HL-60/S4 treated with retinoic acid at 250 ng/mL for 4 days and 3 days (cell line): ENCODE data around the gene APOC1.
"Not testable (repeated sequence)": the region's sequence is repeated elsewhere in the genome, so short reads cannot be mapped to it uniquely, and the experiment has no call there.

ENCODE experiments used
- in situ Hi-C: fragments of 300-500 bp; cut with MboI; formaldehyde crosslinking; loops from 2 replicates; pipeline ENCODE4 v1.7.0; 2022; ENCODE audit warnings: low sequenced_read_pairs

APOC1 gene

GRCh38 chr19:44914433-44915206 lies at the start of gene APOC1:
APOC1 (plus strand) TSS chr19:44914608; CDS start chr19:44914892, 284 bp downstream.
- in situ Hi-C loops = loop anchor here (5.0 kb wide), 1 partner anchor 33 kb away; the partner anchor contains the start of gene APOC2

GRCh38 chr19:44865196-44865767 lies 49.1 kb upstream of the APOC1 start:
- in situ Hi-C loops = no loop called here

DNA sequence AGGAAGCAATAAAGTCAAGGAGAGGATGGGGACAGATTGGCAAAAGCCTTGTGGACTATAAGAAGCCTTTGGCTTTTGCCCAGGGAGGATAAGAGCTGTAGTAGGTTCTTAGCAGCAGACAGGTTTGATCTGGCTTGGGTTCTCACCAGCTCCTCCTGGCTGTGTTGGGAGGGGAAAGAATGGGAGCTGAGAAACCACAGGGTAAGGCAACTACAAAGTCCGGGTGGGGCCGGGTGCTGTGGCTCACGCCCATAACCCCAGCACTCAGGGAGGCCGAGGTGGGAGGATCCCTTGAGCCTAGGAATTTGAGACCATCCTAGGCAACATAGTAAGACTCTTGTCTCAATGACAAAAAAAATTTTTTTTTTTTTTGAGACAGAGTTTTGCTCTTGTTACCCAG lies 47.7 kb upstream of the APOC1 start:
- in situ Hi-C loops = no loop called here

DNA sequence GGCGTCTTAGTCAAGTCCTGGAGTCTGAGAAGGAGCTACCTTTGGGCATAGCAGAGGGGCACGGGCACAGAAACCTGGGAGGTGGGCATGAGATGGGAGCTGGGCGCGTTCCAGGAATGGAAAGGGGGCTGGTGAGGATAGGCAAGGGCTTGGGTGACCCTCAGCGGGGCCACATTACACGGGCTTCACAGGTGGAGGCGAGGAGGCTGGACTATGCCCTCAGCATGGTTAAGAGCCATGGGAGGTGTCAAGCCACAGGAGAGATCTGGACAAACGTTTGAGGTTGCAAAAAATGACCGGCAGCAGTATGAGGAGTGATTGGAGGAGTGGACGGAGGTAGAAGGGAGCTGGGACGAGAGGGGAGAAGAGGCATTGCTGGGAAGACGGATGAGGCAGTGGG lies 46.8 kb upstream of the APOC1 start:
- in situ Hi-C loops = no loop called here

DNA sequence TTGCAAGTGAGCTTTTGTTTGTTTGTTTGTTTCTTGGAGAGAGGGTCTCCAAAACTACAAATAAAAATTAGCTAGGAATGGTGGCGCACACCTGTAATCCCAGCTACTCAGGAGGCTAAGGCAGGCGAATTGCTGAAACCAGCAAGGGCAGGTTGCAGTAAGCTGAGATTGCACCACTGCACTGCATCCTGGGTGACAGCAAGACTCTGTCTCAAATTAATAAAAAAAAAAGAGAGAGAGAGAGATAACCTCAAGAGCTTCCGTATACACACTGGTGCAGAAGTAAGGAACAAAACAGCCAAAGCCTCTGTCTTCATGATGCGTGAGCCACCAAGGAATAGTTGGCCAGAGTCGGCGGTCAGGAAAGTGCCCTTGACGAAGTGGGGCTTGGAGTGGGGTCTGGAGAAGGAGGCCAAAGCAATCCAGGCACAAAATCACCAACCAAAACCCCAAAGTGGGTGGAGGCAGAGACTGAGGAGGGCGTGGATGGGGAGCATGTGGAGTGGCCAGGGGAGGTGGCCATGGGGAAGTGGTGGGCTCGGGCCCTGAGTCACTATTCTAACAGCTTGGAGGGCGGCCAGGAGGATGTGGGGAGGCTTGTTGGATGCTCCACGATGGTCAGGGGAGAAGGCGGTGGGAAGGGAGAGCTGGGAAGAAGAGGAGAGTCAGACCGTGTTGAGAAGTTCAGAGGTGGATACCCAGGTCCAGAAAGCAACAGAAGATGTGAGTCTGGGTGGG lies 44.5 kb upstream of the APOC1 start:
- in situ Hi-C loops = no loop called here

DNA sequence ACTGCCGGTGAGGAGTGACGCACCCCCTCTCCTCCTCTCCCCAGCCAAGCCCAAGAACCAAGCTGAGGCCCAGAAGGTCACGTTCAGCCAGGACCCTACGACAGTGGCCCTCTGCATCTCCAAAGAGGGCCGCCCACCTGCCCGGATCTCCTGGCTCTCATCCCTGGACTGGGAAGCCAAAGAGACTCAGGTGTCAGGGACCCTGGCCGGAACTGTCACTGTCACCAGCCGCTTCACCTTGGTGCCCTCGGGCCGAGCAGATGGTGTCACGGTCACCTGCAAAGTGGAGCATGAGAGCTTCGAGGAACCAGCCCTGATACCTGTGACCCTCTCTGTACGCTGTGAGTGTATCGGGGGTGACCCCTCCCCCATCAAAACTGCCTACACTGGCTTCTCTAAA lies 42.6 kb upstream of the APOC1 start:
- in situ Hi-C loops = no loop called here

- in situ Hi-C loops = no loop called here
Observed at GRCh38 chr19:44872661-44873060, 41.7 kb upstream of the APOC1 start.

DNA sequence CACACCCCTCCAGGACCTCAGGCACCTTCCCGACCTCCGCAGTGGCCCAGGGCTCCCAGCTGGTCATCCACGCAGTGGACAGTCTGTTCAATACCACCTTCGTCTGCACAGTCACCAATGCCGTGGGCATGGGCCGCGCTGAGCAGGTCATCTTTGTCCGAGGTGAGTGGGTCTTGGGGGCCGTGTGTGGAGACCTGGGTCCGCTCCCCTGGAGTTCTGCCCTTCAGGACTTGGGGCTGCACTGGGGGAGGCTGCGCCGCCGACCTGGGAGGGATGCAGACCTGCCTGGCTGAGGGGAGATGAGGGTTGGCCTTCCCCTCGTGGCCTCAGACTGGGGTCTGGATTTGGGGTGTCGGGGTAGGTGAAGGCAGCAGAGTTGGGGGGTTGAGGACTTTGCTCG lies 40.1 kb upstream of the APOC1 start:
- in situ Hi-C loops = no loop called here

GRCh38 chr19:44875666-44876451 lies 38.5 kb upstream of the APOC1 start:
- in situ Hi-C loops = no loop called here

DNA sequence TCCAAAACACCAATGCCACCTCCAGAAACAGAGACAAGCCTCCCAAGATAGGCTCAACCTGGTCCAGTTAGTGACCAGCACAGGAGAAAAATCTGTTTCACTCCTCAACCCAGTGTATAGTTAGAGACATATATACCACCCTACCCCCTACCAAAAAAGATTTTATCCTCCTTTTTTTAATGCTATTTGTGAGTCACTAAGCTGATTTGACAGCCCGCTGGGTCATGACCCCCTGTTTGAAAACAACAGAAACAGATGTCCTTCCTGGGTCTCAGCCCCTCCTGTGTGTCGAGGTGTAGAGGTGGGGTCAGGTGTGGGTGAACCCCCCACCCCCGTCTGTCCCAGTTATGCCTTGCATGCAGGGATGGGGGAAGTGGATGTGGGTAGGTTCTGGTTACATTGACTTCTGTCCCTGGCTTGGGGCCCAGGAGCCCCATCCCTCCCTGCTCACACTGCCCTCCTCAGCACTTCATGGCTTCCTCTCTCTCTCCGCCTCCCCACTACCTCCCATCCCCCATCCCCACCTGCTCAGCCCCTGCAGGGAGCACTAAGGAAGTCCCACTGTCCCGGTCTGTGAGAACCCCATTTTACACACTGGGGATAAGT lies 37.4 kb upstream of the APOC1 start:
- in situ Hi-C loops = no loop called here

DNA sequence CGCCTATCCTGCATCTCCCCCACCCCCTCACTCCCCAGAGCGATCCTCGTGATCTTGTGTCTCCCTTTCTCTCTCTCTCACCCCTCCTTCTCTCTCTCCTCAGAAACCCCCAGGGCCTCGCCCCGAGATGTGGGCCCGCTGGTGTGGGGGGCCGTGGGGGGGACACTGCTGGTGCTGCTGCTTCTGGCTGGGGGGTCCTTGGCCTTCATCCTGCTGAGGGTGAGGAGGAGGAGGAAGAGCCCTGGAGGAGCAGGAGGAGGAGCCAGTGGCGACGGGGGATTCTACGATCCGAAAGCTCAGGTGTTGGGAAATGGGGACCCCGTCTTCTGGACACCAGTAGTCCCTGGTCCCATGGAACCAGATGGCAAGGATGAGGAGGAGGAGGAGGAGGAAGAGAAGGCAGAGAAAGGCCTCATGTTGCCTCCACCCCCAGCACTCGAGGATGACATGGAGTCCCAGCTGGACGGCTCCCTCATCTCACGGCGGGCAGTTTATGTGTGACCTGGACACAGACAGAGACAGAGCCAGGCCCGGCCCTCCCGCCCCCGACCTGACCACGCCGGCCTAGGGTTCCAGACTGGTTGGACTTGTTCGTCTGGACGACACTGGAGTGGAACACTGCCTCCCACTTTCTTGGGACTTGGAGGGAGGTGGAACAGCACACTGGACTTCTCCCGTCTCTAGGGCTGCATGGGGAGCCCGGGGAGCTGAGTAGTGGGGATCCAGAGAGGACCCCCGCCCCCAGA lies 36.1 kb upstream of the APOC1 start:
- in situ Hi-C loops = no loop called here

- in situ Hi-C loops = no loop called here
Observed at GRCh38 chr19:44879309-44880065, 34.9 kb upstream of the APOC1 start.

GRCh38 chr19:44882063-44882462 lies 32.3 kb upstream of the APOC1 start:
- in situ Hi-C loops = no loop called here

DNA sequence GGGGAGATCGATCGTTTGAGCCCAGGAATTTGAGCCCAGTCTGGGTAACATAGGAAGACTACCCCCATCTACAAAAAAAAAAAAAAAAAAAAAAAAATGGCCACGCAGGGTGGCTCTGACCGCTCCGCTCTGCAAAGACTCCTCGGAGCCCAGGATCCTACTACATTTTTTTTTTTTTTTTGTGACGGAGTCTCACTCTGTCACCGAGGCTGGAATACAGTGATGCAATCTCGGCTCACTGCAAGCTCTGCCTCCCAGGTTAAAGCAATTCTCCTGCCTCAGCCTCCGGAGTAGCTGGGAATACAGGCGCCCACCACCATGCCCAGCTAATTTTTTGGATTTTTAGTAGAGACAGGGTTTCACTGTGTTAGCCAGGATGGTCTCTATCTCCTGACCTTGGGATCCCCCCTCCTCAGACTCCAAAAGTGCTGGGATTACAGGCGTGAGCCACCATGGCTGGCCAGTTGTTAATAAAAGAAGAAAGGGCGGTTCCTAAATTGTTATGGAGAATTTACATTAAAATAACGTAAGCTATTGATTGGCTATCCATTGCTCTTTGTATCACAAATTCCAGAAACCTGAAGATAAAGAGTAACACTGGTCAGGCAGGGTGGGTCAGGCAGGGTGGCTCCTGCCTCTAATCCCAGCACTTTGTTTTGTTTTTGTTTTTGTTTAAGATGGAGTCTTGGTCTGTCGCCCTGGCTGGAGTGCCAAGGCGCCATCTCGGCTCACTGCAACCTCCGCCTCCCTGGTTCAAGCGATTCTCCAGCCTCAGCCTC lies 31.6 kb upstream of the APOC1 start:
- in situ Hi-C loops = not testable (repeated sequence)

GRCh38 chr19:44883922-44884321 lies 30.5 kb upstream of the APOC1 start:
- in situ Hi-C loops = no loop called here

DNA sequence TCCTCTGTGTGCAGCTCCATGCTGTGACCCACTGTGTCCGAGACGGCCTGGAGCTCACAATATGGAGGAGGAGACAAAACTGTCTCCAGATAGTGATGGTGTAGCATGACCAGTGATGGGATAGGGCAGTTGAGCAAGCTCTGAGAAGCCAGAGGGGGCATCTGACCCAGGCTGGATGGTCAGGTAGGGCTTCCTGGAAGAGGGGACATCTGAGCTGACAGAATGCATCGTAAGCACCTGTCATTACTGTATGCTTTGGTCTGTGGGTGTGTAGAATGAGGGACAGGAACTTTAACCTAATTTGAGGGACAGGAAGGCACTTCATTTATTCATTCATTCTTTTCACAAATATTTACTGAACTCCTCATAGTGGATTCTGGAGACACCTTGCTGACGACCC lies 29.8 kb upstream of the APOC1 start:
- in situ Hi-C loops = no loop called here

DNA sequence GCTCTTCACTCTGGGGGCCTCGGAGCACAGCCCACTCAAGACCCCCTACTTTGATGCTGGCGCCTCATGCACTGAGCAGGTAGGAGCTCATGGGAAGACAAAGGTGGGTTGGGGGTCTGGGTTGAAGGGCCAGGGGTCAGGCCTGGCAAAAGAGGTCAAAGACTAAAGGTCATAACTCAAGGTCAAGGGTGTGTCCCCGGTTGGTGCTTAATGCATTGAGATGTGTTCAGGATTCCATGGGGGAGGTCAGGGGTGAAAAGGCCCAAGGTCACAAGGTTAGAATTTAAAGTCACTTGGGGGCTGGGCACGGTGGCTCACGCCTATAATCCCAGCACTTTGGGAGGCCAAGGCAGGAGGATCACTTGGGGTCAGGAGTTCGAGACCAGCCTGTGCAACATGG lies 28.3 kb upstream of the APOC1 start:
- in situ Hi-C loops = no loop called here

GRCh38 chr19:44887648-44888047 lies 26.8 kb upstream of the APOC1 start:
- in situ Hi-C loops = no loop called here

DNA sequence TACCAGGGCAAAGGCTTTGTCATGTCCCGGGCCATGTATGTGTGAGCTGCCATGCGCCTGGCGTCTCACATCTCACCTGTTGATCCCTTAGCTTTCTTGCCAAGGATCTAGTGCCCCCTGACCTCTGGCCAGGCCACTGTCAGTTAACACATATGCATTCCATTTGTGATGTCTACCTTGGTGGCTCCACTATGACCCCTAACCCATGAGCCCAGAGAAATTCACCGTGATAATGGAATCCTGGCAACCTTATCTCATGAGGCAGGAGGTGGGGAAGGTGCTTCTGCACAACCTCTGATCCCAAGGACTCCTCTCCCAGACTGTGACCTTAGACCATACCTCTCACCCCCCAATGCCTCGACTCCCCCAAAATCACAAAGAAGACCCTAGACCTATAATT lies 26.1 kb upstream of the APOC1 start:
- in situ Hi-C loops = not testable (repeated sequence)
